K562 (cell line): Measurements from ENCODE around the gene CHORDC1. TPM values are rescaled to one million over a fixed set of nuclear protein-coding genes. Genes with fewer than 3 reads are reported as not detected.

Experiments
- E2F1 ChIP-seq: sonication (generic); formaldehyde crosslinking; IDR thresholded peaks from 2 replicates; pipeline ENCODE4 v1.8.1; 2023; ENCODE audit warnings: mild to moderate bottlenecking, missing genetic modification reagents, moderate library complexity
- ELF2 ChIP-seq: fragments of 250-450 bp; sonication (Bioruptor Pico); IDR thresholded peaks from 2 replicates; pipeline ENCODE4 v1.5.0; 2021; ENCODE audit warnings: mild to moderate bottlenecking
- ETS2 ChIP-seq: IDR thresholded peaks from 2 replicates; pipeline ENCODE4 v1.6.1; 2016; ENCODE audit warnings: borderline replicate concordance, missing genetic modification characterization, mild to moderate bottlenecking, moderate library complexity, missing compliant biosample characterization; ENCODE audit not compliant: poor library complexity, severe bottlenecking
- GTF2A2 ChIP-seq: IDR thresholded peaks from 2 replicates; pipeline ENCODE4 v1.6.1; 2016; ENCODE audit warnings: mild to moderate bottlenecking, missing genetic modification characterization, missing compliant biosample characterization
- KDM5B ChIP-seq: fragments of 200-600 bp; sonication (generic); IDR thresholded peaks from 2 replicates; pipeline ENCODE4 v1.6.1; 2012; ENCODE audit warnings: low read depth, mild to moderate bottlenecking, moderate library complexity, low read length, control low read depth, inconsistent platforms; ENCODE audit not compliant: insufficient replicate concordance
- MAFG ChIP-seq: fragments of 450-650 bp; conservative IDR thresholded peaks from 2 replicates; pipeline ENCODE4 v1.6.1; 2016; ENCODE audit warnings: missing genetic modification characterization, missing compliant biosample characterization
- MIER1 ChIP-seq: fragments of 450-650 bp; IDR thresholded peaks from 2 replicates; pipeline ENCODE4 v1.6.1; 2016; ENCODE audit warnings: antibody characterized with exemption, mild to moderate bottlenecking, low read depth
- MTF1 ChIP-seq: fragments of 250-450 bp; sonication (Bioruptor Pico); IDR thresholded peaks from 2 replicates; pipeline ENCODE4 v1.9.0; 2021; ENCODE audit warnings: moderate library complexity, mild to moderate bottlenecking, inconsistent platforms, borderline replicate concordance
- NRF1 ChIP-seq, 2 experiments: fragments of 450-650 bp; IDR thresholded peaks in 1 of 2; conservative IDR thresholded peaks in 1 of 2; 2 replicates each; pipeline ENCODE4 v1.6.1; 2014; ENCODE audit warnings: mild to moderate bottlenecking in 2 of 2
- SRF ChIP-seq, 2 experiments: fragments of 250-450, 450-650 bp in 1 of 2; sonication (Bioruptor Pico) in 1 of 2; sonication (generic) in 1 of 2; formaldehyde crosslinking; IDR thresholded peaks; 2 replicates each; pipeline versions ENCODE4 v1.5.0 to v1.5.1; 2020 to 2022; ENCODE audit warnings: mild to moderate bottlenecking in 1 of 2, missing genetic modification reagents in 1 of 2
- TFAP4 ChIP-seq: sonication (generic); formaldehyde crosslinking; IDR thresholded peaks from 2 replicates; pipeline ENCODE4 v1.8.0; 2022; ENCODE audit warnings: missing genetic modification reagents, mild to moderate bottlenecking, moderate library complexity, borderline replicate concordance
- THAP12 ChIP-seq: fragments of 250-450 bp; sonication (Bioruptor Pico); IDR thresholded peaks from 2 replicates; pipeline ENCODE4 v1.9.0; 2021; ENCODE audit warnings: mild to moderate bottlenecking, inconsistent platforms
- TSHZ1 ChIP-seq: fragments of 250-450 bp; sonication (Bioruptor Pico); IDR thresholded peaks from 2 replicates; pipeline ENCODE4 v1.4.0; 2020; ENCODE audit warnings: mild to moderate bottlenecking, moderate library complexity
- ZNF316 ChIP-seq: fragments of 450-650 bp; IDR thresholded peaks from 2 replicates; pipeline ENCODE4 v1.6.1; 2016
- ZNF354B ChIP-seq: fragments of 250-450 bp; sonication (Bioruptor Pico); IDR thresholded peaks from 2 replicates; pipeline ENCODE4 v1.4.0; 2020
- polyA plus RNA-seq, 8 experiments: library from polyadenylated mRNA; depleted of rRNA in 4 of 8; stranded (reverse) in 5 of 8; unstranded in 3 of 8; fragments of >200 nt; fragmentation: Nextera tagmentation in 2 of 8; fragmentation: Illumina TruSeq in 1 of 8; extraction: Ambion mirVana in 2 of 8; extraction: Trizol in 1 of 8; gene quantifications; 2 replicates each; pipeline versions ENCODE4 v1.2.1 to v1.2.3, GENCODE V29; 2011 to 2014; ENCODE audit warnings: inconsistent platforms in 1 of 8, missing spikeins in 1 of 8
- total RNA-seq, 7 experiments: library from RNA; depleted of rRNA in 6 of 7; stranded (reverse); fragments of >200 nt in 6 of 7; fragmentation: Illumina TruSeq in 2 of 7; extraction: Trizol in 2 of 7; gene quantifications; 2 replicates each; pipeline versions ENCODE4 v1.2.1 to v1.2.3, GENCODE V29; 2011 to 2021; ENCODE audit warnings: low replicate concordance in 1 of 7

The CHORDC1 gene
- total and polyA plus RNA-seq, 9 of the 15 experiments (the other 6 are each of a cell fraction or from before 2014, with no cell fraction given) = 68.7 to 148 (median 112) TPM

- TF ChIP-seq THAP12 (CRISPR knock-in tag) (no peak), MAFG (tag) (peak; percentile 74), KDM5B (no peak), ZNF316 (peak; percentile 72), ZNF354B (CRISPR knock-in tag) (no peak), GTF2A2 (tag) (no peak), TSHZ1 (CRISPR knock-in tag) (no peak), ELF2 (no peak), E2F1 (no peak), SRF (CRISPR knock-in tag; IDR thresholded peaks at IDR 0.05) (no peak), ETS2 (tag) (no peak), MTF1 (CRISPR knock-in tag) (no peak), NRF1 (conservative IDR thresholded peaks at IDR 0.05 in 1 of 2, IDR thresholded peaks at IDR 0.05 in 1 of 2) (no peak), TFAP4 (CRISPR knock-in tag) (no peak), MIER1 (no peak)
Measured at GRCh38 chr11:90237004-90237403, 14.2 kb upstream of the CHORDC1 start (continued).
